HG02642 (cell line): ENCODE measurements around the gene C8A.

Experiments used
- ATAC-seq: cut with Tn5 transposase; IDR thresholded peaks from one replicate; pipeline ENCODE4 v1.9.1; 2021; ENCODE audit warnings: mild to moderate bottlenecking; ENCODE audit not compliant: unreplicated experiment, poor library complexity

C8A gene

DNA sequence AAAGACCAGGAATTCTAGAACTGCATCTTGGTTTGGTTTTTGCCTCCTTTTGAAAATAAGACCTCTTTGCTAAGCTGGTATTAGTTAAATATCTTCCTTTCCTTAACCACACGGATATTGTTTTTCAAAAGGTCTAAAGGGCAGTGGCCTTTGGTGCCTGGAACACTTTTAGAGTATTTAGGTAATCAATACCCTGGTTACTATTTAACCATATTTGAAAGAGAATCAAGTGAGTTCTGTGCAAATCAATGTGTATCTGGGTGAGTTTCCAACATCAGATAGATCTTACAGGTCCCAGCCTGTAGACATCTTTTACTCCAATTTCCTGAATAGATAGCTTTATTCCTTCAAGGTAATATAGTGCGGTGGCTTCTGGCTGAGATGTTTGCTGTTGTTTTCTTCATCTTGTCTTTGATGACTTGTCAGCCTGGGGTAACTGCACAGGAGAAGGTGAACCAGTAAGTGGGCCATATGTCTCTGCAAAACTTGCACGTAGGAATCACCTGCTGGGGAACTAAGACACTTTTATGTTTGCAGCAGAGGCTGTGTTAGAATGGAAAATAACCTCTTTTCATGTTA lies at the start of gene C8A:
Gene C8A, plus strand, starts transcription at position 277 of the 579 bp plus-strand sequence. Its CDS starts 105 bp downstream, at position 382.
- ATAC-seq = no peak

DNA sequence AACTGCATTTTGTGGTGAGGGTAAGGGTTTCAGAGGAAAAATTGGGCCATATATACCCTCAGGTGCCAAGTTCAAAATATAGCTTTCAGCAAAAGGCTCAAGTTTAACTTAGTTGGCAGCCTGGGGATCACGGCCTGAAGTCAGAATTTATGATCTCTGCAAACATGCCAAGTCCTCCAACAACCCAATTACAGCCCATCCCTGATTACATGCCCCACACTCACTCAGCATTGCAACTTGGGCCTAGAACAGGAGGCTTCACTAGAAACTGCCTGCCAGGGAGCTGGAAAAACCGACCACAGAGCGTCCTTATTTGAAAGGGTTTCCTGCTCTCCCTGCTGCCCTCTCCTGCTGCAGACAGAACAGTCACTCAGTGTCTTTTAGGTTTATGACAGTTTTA lies 47.8 kb upstream of the C8A start:
- no peak for ATAC-seq

DNA sequence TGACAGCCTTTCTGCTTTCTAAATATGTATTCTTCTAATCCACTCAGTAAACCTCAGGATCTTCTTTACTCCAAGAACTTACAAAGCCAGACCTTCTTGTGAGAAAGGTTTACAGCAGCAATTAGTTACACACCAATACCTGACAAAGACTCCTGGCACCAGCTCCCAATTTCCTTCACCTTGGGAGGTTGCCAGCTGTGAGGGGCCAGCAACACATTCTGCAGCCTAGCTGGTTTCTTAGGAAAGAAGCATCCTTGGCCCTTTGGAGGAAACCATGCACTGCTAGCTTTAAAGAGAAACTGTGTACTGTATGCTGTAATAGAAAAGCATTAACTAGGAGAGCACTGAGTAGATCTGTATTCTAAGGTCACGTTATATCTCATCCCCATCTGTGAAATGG lies 46.2 kb upstream of the C8A start:
- ATAC-seq = no peak

DNA sequence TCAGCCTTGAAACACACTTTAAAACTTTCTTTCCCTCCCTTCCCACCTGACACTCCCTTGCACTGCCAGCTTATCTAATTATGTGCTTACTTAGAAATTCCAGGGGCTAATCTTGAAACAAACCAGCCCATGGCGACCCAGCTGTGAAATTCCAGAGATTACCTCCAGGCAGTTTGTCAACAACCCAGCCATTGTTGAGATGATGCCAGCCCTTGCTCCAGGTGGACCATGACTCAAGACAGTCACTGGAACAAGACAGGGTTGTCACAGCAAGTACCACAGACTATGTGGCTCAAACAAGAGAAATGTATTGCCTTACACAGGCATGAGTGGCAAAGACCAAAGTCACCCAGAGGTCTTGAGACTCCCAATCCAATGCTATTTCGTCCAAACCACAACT lies 43.3 kb upstream of the C8A start:
- no peak for ATAC-seq

DNA sequence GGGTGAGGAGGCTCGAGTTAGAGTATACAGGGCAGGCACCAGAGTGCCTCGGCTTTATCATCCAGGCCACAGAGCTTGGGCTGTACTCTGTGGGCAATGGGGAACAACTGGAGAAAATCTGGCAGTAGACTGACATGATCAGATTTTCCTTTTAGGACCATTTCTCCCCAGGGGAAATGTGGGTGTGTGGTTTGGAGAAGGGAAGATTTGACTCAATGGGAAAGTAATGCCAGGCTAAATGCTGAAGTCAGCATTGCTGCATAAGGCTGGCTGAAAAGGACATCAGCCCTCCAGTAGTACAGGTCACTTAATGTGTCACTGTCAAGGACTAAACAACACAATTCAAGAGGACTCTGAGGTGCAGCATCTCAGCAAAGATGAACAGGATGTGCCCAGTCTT lies 40.4 kb upstream of the C8A start:
- no peak for ATAC-seq

DNA sequence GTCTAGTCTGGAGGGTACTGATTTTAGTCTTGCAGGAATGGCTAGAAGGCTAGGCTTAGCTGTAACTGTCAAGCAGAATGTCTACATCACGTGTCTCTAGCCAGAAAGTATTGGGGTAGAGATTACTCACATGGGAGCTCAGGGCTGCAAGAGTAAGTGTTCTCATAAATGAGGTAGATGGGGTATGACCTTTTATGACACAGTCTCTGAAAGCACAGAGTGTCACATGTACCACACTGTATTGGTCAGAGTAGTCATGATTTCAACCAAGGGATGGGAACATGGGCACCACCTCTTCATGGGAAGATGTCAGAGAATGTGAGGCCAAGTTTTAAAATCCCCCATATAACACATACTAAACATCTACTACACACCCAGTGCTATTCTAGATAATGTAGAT lies 38.3 kb upstream of the C8A start:
- ATAC-seq = no peak

DNA sequence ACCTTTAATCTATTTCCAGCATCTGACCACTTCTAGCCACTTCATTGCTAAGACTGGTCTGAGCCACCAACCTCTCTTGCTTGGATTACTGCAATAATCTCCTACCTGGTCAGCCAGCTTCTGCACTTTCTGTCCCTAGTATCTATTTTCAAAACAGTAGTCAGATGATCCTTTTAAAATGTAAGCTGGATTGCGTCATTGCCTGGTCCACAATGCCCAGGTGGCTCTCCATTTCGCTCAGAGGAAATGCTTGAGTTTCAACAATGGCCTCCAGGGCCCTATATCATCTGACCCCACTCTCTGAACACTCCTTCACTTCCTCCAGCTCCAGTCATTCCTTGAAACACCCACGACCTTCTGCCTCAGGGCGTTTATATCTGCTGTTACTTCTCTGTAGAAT lies 37.7 kb upstream of the C8A start:
- peak; percentile 64 for ATAC-seq

DNA sequence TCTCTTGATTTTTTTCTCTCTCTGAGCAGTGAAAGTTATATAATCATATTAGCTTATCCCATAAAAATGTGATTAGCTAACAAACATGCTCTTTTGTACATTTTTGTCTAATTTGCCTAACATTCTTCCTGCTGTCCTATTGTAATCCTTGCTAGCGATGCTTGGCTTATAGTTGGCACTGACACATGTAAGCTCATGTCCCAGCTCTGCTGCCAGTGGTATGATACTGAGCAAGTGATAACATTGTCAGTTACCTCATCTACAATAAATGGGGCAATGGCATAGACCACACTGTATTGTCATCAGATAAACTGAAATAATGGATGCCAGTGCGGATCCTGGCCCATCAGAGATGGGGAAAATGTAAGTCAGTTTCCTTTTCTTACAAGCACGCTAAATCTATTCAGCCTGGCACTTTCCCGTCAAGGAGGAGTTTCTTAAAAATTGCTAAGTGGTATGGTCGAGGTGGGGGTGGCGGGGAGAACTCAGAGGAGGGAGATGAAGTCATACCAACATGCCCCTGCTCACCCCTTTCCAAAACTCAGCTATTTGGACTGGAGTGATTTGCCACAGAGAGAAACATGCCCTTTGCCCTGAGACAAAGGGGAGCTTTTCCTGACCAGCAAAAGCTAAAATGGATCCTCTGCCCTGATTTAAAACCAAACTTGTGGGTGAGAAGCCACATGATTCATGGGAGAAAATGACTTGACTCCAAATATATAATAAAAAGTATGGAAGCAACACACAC lies 36.7 kb upstream of the C8A start:
- no peak for ATAC-seq

DNA sequence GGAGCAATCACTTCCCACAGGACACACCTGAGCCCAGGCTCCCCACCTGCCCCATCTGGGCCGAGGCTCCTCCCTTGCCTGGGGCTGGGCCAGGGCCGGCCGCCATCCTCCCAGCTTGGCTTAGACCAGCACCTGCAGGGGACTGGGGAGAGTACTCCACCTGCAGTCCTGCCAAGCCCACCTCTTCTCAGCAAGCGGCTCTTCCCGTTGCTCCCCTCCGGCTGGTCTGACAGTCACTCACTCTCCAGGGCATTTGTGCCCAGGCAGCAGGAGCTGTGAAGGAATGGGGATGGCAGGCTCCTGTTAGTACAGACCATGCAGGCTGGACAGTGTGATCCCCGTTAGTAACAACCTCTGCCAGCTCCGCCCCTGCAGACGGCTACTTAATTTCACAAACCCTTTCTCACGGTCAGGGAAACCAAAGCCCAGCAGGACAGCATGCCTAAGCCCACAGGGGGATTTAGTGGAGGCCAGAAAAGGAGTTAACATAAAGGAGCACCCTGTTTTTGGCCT lies 35.2 kb upstream of the C8A start, which contains the start of gene FYB2:
Gene FYB2, minus strand, starts transcription at position 18 of the 513 bp plus-strand sequence. CDS start 114 bp downstream, outside the sequence.
- no peak for ATAC-seq

DNA sequence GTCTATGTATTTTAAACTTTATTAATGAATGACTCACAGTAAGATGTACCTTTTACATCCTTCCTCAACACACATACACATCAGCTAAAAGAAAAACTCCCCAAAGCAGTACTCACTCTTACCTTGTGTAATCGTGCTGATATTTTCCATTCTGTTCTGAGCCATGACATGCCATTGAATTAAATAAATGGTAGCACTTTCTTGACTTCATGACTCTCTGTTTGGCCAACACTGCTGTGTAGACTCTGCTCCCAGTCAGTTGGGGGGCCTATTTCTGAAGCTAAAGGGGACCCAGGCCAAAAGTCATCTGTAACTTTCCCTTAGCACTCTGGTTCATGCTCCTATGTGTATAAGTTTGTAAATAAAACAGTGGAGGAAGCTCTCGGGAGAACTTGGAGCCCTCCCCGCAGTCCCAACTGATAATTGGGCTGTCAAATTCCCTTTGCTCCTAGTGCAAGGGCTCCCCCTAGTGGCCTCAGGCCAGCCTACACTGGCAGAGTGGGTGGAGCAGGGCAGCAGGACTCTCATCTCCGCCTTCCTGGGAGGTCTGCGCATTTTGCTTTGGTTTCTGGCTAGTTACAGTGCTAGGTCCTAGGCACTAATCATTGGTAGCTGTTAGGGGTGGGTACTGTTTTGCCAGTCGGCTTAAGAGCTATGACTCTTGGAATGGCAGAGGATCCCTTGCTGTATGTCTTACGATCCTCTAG lies 33.7 kb upstream of the C8A start:
- peak; percentile 80 for ATAC-seq

DNA sequence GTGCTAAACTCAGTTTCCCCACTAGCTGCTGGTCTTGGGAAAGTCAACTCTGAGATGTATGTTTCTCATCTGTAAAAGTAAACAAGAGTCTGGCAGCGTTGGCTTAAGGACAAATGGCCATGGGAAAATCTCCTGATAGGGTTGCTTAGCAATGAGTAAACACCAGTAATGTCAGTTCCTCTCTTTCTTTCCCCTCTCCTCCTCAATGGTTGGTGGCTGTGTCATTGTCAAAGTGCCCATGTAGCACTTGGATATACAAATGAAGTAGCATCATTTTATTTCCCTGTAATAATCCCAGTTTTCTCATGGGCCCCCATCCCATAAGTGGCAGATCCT lies 33.2 kb upstream of the C8A start:
- no peak for ATAC-seq

DNA sequence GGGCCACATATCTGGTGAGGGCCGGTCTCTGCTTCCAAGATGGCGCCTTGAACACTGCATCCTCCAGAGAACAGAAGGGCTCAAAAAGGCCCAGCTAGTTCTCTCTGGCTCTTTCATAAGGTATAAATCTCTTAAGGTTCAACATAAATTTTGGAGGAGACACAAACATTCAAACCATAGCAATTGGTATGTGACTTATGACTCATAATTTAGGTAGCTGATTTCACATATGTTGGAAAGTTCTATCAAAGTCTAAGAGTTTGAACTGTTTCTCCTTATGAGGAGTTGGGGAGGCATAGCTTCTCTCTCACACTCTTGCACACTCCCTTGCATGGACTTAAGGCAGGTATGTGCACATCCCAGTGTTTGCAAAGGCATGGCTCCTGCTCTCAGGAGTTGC lies 30.3 kb upstream of the C8A start:
- no peak for ATAC-seq

DNA sequence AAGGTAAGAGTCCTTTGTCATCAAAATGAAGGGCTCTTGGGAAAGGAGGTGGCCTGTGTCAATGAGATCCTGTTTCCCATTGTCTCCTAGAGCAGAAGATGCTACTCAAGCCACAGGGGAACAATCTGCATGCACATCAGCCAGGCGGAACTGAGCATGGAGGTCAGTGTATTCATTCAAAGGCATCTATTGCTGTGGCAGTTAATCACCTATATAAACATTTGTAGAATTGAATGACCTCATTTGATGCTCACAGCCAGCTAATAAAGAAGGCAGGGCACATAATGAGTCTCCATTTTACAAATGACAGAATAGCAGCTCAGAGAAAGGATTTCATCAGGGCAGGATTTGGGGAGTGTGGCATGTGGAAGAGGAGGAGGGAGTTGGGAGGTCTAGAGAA lies 29.7 kb upstream of the C8A start:
- no peak for ATAC-seq

DNA sequence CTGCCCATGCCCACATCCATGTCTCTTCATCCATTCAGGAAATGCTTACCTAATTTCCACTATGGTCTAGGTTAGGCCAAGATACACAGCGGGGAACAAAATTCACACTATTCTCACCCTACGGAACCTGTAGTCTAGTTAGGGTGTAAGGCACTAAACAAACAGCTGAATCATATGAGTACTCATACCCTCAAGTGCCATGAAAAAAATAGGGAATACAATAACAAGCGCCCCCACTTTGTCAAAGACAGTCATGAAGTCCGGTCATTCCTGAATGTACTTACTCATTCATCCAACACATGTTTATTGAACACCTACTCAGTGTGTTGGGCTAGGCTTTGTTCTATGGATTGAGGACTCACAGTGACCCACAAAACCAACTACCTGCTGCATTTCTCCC lies 29.2 kb upstream of the C8A start:
- no peak for ATAC-seq

DNA sequence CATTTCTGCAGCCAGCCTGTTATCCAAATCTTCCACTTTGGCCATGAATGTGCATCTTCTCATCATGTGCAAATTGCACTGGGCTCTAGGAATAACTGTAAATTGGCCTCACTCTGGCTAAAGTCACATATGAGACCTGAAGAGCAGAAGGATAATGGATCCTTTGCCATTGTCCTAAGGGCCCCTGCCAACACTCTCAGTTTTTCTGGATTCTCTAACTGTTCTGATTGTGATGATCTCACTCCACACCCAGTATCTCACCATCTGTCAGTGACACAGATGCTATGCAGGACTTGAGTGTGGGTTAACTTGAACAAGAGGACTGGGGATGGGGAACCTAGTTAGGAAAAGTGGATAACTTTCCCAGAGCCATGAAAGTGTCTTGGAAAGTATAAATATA lies 26.9 kb upstream of the C8A start:
- no peak for ATAC-seq

DNA sequence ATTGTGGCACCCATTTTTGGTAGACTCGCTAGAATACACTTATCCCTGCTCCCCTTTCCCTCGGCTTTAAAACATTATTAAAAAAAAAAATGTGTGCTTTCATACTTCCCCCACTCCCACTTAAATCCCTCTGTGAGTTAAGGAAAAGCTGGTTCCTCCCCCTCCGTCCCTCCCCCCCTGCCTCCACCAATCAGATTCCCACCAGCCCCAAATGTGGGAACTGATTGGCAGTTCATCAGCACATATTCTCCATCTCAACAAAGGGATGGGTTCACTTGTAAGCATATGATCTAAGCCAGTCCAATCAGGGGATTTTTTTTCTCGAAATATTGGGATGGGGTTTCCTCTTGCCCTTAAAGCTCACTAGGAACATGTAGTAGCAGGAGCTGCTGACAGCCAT lies 24.5 kb upstream of the C8A start:
- no peak for ATAC-seq

DNA sequence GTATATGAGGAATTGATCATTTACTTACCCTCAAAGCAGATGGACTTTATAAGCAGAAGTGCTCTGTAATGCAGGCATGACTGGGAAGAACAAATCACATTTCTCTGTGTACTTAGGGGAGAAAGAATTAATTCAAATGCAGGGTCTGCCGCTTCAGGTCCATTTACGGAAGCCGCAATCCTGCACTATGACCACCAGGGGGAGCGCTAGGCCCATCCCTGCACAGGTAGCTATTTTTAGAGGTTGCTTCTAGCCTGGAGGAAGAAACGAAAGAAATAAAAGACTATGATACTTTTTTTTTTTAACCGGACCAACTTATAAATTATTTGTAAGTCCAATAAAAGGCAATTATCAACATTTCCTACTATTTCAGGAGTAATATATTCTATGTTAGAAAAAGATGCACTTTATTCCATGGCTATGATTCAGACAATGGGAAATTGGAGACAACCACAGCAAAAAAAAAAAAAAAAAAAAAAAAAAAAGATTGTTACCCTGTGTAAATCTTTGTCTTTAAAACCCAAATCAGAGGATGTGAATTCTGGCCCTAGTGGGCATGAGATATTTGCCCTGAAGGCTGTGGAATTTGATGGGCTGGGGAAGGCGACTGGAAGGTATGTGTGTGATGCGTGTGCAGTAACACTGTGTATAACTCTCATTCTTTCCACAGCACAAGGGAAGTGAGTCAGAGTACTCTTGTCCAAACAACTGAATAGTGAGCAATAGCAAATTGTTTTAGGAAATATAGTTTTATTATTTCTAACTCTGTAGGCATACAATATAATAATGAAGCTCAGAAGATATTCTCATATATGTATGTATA lies 22.5 kb upstream of the C8A start:
- ATAC-seq = peak; percentile 77

DNA sequence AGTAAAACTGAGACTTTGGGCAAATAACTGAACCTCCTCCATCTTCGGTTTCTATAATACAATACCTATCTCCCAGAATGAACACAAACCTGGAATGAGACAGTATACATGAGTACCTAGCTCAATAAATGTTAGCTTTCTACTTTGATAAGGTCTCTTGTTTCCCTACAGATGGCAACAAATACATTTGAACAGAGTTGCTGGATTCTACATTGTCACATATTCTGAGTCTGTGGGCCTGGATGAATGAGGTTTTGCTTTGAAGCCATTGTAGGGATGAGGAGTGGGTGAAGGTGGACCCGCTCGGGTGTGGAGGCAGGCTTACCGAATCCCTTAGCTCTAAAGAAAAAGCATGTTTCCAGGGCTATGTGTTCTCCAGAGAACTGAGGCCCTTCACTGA lies 21.5 kb upstream of the C8A start:
- ATAC-seq = no peak

DNA sequence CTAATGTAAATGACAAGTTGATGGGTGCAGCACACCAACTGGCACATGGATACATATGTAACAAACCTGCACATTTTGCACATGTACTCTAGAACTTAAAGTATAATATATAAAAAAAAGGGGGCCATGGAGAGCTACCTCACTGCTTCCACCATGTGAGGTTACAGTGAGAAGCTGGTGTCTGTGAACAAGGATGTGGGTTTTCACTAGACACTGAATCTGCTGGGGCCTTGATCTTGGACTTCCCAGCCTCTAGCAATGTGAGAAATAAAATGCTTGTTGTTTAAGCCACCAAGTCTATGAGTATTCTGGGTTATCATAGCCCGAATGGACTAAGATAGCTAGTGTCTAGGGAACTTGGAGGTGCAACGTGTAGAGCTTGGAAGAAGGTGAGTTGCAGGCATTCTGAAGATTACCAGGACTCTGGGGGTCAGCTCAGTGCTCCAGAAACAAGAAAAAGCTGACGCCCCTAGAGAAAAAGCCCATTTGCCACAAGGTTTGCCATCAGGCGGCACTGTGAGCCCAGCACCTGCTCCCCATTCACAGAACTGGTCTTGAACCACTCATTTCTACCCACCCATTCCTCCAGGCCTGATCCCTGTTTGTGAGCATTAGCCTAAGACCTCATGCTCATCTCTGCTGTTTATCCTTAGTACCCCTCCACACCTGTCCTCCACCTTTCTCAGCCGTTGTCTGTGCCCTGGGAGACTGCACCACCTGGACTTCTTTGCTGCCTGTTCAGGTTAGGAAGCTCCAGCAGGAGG lies 20.3 kb upstream of the C8A start:
- ATAC-seq = no peak

DNA sequence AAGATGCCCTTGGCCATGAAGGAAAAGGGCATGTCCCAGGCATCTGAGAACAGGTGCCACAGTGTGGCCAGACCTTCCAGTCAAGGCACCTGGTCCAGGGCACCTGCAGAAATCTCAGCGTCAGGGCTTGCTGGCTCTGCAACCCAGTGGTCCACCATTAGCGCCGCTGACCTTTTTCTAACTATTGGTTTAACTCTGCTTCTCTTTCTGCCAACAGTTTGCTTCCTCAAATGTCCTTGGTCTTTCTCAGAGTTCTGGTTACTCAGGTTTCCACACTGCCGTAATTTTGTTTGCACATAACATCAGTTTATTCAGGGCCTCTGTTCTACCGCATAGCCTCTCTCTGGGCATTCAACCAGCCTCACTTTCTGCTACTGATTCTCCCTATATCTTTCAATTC lies 18.9 kb upstream of the C8A start:
- no peak for ATAC-seq
